WTC11 (cell line): ENCODE results near the gene RAB32. TPM values are rescaled to one million over a fixed set of nuclear protein-coding genes. Genes with fewer than 3 reads are reported as not detected.

Experiments used
- ATAC-seq: fragments of 200-7000 bp; cut with Tn5 transposase; 2 replicates; pipeline ENCODE4 v1.10.0; 2021; ENCODE audit warnings: mild to moderate bottlenecking, moderate library complexity
- CTCF ChIA-PET: fragments of 300-600 bp; sonication (Branson Sonifier 250); formaldehyde crosslinking; loops from one replicate; lab custom pipeline; 2021; ENCODE audit warnings: antibody characterized with exemption; lab: Charles Lee
- POLR2A ChIA-PET: fragments of 350-600 bp; sonication (Branson Sonifier 250); formaldehyde crosslinking; loops from one replicate; lab custom pipeline; 2021; ENCODE audit warnings: antibody characterized with exemption; lab: Charles Lee
- DNase-seq: peaks from one replicate; pipeline ENCODE4 v3.0.0; 2021; ENCODE audit warnings: low spot score
- H3K27ac Mint-ChIP-seq: 2 replicates; pipeline ENCODE4 v1.8.0; 2021; ENCODE audit warnings: mixed read lengths
- H3K27me3 Mint-ChIP-seq: 2 replicates; pipeline ENCODE4 v1.8.0; 2021; ENCODE audit warnings: low read depth, mild to moderate bottlenecking, moderate library complexity, mixed read lengths
- H3K36me3 Mint-ChIP-seq: 2 replicates; pipeline ENCODE4 v1.8.0; 2021; ENCODE audit warnings: mixed read lengths
- H3K4me1 Mint-ChIP-seq: 2 replicates; pipeline ENCODE4 v1.8.0; 2022; ENCODE audit warnings: mixed read lengths
- H3K4me3 Mint-ChIP-seq: 2 replicates; pipeline ENCODE4 v1.8.0; 2021; ENCODE audit warnings: mild to moderate bottlenecking, moderate library complexity, mixed read lengths
- H3K9me3 Mint-ChIP-seq: 2 replicates; pipeline ENCODE4 v1.8.0; 2021; ENCODE audit warnings: mixed read lengths
- ATF3 ChIP-seq: sonication (generic); formaldehyde crosslinking; conservative IDR thresholded peaks from 2 replicates; pipeline ENCODE4 v1.8.1; 2022; ENCODE audit warnings: mild to moderate bottlenecking, missing genetic modification reagents
- CBFB ChIP-seq: sonication (generic); formaldehyde crosslinking; IDR thresholded peaks from 2 replicates; pipeline ENCODE4 v1.8.1; 2022; ENCODE audit warnings: mild to moderate bottlenecking, low read depth, missing genetic modification reagents
- E2F4 ChIP-seq: sonication (generic); formaldehyde crosslinking; IDR thresholded peaks from 2 replicates; pipeline ENCODE4 v1.8.1; 2022; ENCODE audit warnings: low read depth, mild to moderate bottlenecking, moderate library complexity, missing genetic modification reagents, borderline replicate concordance
- ERG ChIP-seq: fragments of 250-450 bp; sonication (Bioruptor Pico); IDR thresholded peaks from 2 replicates; pipeline ENCODE4 v1.8.0; 2021; ENCODE audit warnings: mild to moderate bottlenecking
- FOXJ3 ChIP-seq: sonication (generic); formaldehyde crosslinking; IDR thresholded peaks from 2 replicates; pipeline ENCODE4 v1.9.0; 2021; ENCODE audit warnings: missing genetic modification reagents, mild to moderate bottlenecking, borderline replicate concordance
- GABPB1 ChIP-seq: sonication (generic); formaldehyde crosslinking; IDR thresholded peaks from 2 replicates; pipeline ENCODE4 v1.8.1; 2023; ENCODE audit warnings: mild to moderate bottlenecking, missing genetic modification reagents
- MYBL2 ChIP-seq: sonication (generic); formaldehyde crosslinking; IDR thresholded peaks from 2 replicates; pipeline ENCODE4 v1.8.1; 2023; ENCODE audit warnings: mild to moderate bottlenecking, moderate library complexity, missing genetic modification reagents
- NFATC4 ChIP-seq: fragments of 250-450 bp; sonication (Bioruptor Pico); IDR thresholded peaks from 2 replicates; pipeline ENCODE4 v1.9.0; 2021; ENCODE audit warnings: mild to moderate bottlenecking
- NFE2L1 ChIP-seq: sonication (generic); formaldehyde crosslinking; IDR thresholded peaks from 2 replicates; pipeline ENCODE4 v1.8.1; 2023; ENCODE audit warnings: missing genetic modification reagents
- NFYB ChIP-seq: sonication (generic); formaldehyde crosslinking; conservative IDR thresholded peaks from 2 replicates; pipeline ENCODE4 v1.8.0; 2022; ENCODE audit warnings: low read depth, missing genetic modification reagents
- NR1H2 ChIP-seq: sonication (generic); formaldehyde crosslinking; IDR thresholded peaks from 2 replicates; pipeline ENCODE4 v1.9.0; 2021; ENCODE audit warnings: mild to moderate bottlenecking, moderate library complexity, missing genetic modification reagents
- SMAD4 ChIP-seq: sonication (generic); formaldehyde crosslinking; IDR thresholded peaks from 2 replicates; pipeline ENCODE4 v1.8.0; 2022; ENCODE audit warnings: mild to moderate bottlenecking, missing genetic modification reagents
- TCF7 ChIP-seq: sonication (generic); formaldehyde crosslinking; IDR thresholded peaks from 2 replicates; pipeline ENCODE4 v1.8.0; 2022; ENCODE audit warnings: mild to moderate bottlenecking, low read depth, missing genetic modification reagents, moderate library complexity
- ZBTB21 ChIP-seq: sonication (generic); formaldehyde crosslinking; IDR thresholded peaks from 2 replicates; pipeline ENCODE4 v1.8.1; 2023; ENCODE audit warnings: mild to moderate bottlenecking, missing genetic modification reagents, borderline replicate concordance
- ZMAT4 ChIP-seq: fragments of 250-450 bp; sonication (Bioruptor Pico); IDR thresholded peaks from 2 replicates; pipeline ENCODE4 v1.9.0; 2021; ENCODE audit warnings: mild to moderate bottlenecking
- ZNF121 ChIP-seq: sonication (generic); formaldehyde crosslinking; IDR thresholded peaks from 2 replicates; pipeline ENCODE4 v1.8.0; 2023; ENCODE audit warnings: missing genetic modification reagents
- ZNF317 ChIP-seq: sonication (generic); formaldehyde crosslinking; IDR thresholded peaks from 2 replicates; pipeline ENCODE4 v1.8.1; 2023; ENCODE audit warnings: low read depth, mild to moderate bottlenecking, moderate library complexity, missing genetic modification reagents, borderline replicate concordance
- ZNF423 ChIP-seq: fragments of 250-450 bp; sonication (Bioruptor Pico); IDR thresholded peaks from 2 replicates; pipeline ENCODE4 v2.1.2; 2022; ENCODE audit warnings: mild to moderate bottlenecking, moderate library complexity
- ZNF425 ChIP-seq: fragments of 250-450 bp; sonication (Bioruptor Pico); conservative IDR thresholded peaks from 2 replicates; pipeline ENCODE4 v1.9.0; 2021; ENCODE audit warnings: mild to moderate bottlenecking
- ZNF532 ChIP-seq: fragments of 250-450 bp; sonication (Bioruptor Pico); IDR thresholded peaks from 2 replicates; pipeline ENCODE4 v1.9.0; 2021; ENCODE audit warnings: mild to moderate bottlenecking, borderline replicate concordance
- total RNA-seq: library from RNA; stranded (reverse); gene quantifications from 3 replicates; pipeline ENCODE4 v1.2.3, GENCODE V29; 2021

The RAB32 gene
- total RNA-seq, 1 experiment from 2014 or later, result 3.9 TPM

- TF ChIP-seq ZNF317 (CRISPR knock-in tag) (no peak), ZMAT4 (CRISPR knock-in tag) (no peak), NFE2L1 (no peak), MYBL2 (CRISPR knock-in tag) (no peak), E2F4 (CRISPR knock-in tag) (no peak)
- no peaks in the 10 kb centered on the region for H3K27me3 Mint-ChIP-seq
- H3K9me3 Mint-ChIP-seq, result no peaks in the 10 kb centered on the region; the same call in 1 of the 2 replicates
- ATAC-seq (no peak), DNase-seq (no peak)
- no peaks in the 10 kb centered on the region for H3K36me3 Mint-ChIP-seq
- no peak overlapping the region for H3K4me3 Mint-ChIP-seq
- POLR2A ChIA-PET, result no interaction called here
- no peak overlapping the region for H3K27ac Mint-ChIP-seq
- CTCF ChIA-PET, result no interaction called here
- H3K4me1 Mint-ChIP-seq, result no peaks in the 10 kb centered on the region
Measured at GRCh38 chr6:146532702-146533101, 10.9 kb upstream of the RAB32 start.

- no peak for DNase-seq
- H3K4me1 Mint-ChIP-seq, result peaks cover 15% of the 10 kb centered on the region
- TF ChIP-seq FOXJ3 (CRISPR knock-in tag), result no peak
- TF ChIP-seq NFATC4, result no peak
- TF ChIP-seq NR1H2 (CRISPR knock-in tag), result no peak
- no peak for TF ChIP-seq ZNF423 (CRISPR knock-in tag)
- no peak for TF ChIP-seq TCF7
- TF ChIP-seq ZNF425, result no peak
- no peak for TF ChIP-seq CBFB (CRISPR knock-in tag)
- no peak for TF ChIP-seq NFYB (CRISPR knock-in tag)
- no peak for TF ChIP-seq ZNF532 (CRISPR knock-in tag)
- TF ChIP-seq GABPB1 (CRISPR knock-in tag), result no peak
- TF ChIP-seq ATF3, result no peak
- TF ChIP-seq SMAD4 (CRISPR knock-in tag), result no peak
- no peak for TF ChIP-seq ZBTB21 (CRISPR knock-in tag)
- no peak for TF ChIP-seq ZNF121
- TF ChIP-seq ERG (CRISPR knock-in tag), result no peak
- TF ChIP-seq, all 79 proteins: peak for 0
- Mint-ChIP-seq H3K27ac (no peak overlapping the region), H3K36me3 (no peaks in the 10 kb centered on the region), H3K4me3 (peak overlapping the region; percentile 57), H3K27me3 (peaks cover 11% of the 10 kb centered on the region), H3K9me3 (no peaks in the 10 kb centered on the region)
- ChIA-PET POLR2A (no interaction called here), CTCF (interaction anchor here (0.6 to 1.0 kb wide), 2 partner anchors 56 to 478 kb away, joined by 3 to 5 read pairs; partner anchors contain the start of gene ADGB)
- no peak for ATAC-seq
Measured at GRCh38 chr6:146542881-146543210, 787 bp upstream of the RAB32 start.
